H7 (cell line): Measurements from ENCODE around the gene ZDHHC8. TPM values are rescaled to one million over a fixed set of nuclear protein-coding genes. Genes with fewer than 3 reads are reported as not detected.
"Not testable (repeated sequence)": the region's sequence is repeated elsewhere in the genome, so short reads cannot be mapped to it uniquely, and the experiment has no call there.

Experiments used
- DNase-seq: peaks from one replicate; pipeline ENCODE4 v3.0.0; 2012
- H3K27me3 ChIP-seq: 2 replicates; pipeline ENCODE4 v1.6.0; 2011; ENCODE audit warnings: mild to moderate bottlenecking, low read length; ENCODE audit not compliant: control insufficient read depth, insufficient read depth
- H3K36me3 ChIP-seq: replicated peaks from 2 replicates; pipeline ENCODE4 v1.5.1; 2011; ENCODE audit warnings: low read length; ENCODE audit not compliant: control insufficient read depth, insufficient read depth
- H3K4me3 ChIP-seq: 2 replicates; pipeline ENCODE4 v1.5.1; 2011; ENCODE audit warnings: low read depth, mild to moderate bottlenecking, control low read depth, low read length, moderate library complexity; ENCODE audit not compliant: insufficient read depth
- total RNA-seq: library from RNA; depleted of rRNA; stranded (reverse); fragments of >200 nt; shearing (Covaris generic); gene quantifications from 2 replicates; pipeline ENCODE4 v1.2.3, GENCODE V29; 2014

ZDHHC8 gene
- total RNA-seq, 1 experiment from 2014 or later = 16.6 TPM

GRCh38 chr22:20158391-20159036 is 26.9 kb downstream of the ZDHHC8 start:
- DNase-seq = no peak
- Histone ChIP-seq H3K27me3 (no peaks in the 10 kb centered on the region), H3K4me3 (no peak overlapping the region), H3K36me3 (no peaks in the 10 kb centered on the region)

GRCh38 chr22:20159076-20159475 is 27.5 kb downstream of the ZDHHC8 start:
- Histone ChIP-seq H3K36me3 (no peaks in the 10 kb centered on the region), H3K27me3 (no peaks in the 10 kb centered on the region), H3K4me3 (no peak overlapping the region)
- DNase-seq = peak; percentile 92

- not testable (repeated sequence) for H3K27me3 ChIP-seq, H3K36me3 ChIP-seq
These were observed 27.9 kb downstream of the ZDHHC8 start for GRCh38 chr22:20159531-20159930.

GRCh38 chr22:20160041-20160440 is 28.4 kb downstream of the ZDHHC8 start:
- no peaks in the 10 kb centered on the region for H3K36me3 ChIP-seq
- H3K4me3 ChIP-seq = no peak overlapping the region
- no peak for DNase-seq
- H3K27me3 ChIP-seq = no peaks in the 10 kb centered on the region

More at GRCh38 chr22:20159531-20159930, 27.9 kb downstream of the ZDHHC8 start:
- H3K4me3 ChIP-seq, DNase-seq: not testable (repeated sequence)

GRCh38 chr22:20164863-20165262 is 33.3 kb downstream of the ZDHHC8 start:
- no peak for DNase-seq
- H3K4me3 ChIP-seq = no peak overlapping the region
- no peaks in the 10 kb centered on the region for H3K27me3 ChIP-seq
- no peaks in the 10 kb centered on the region for H3K36me3 ChIP-seq

- Histone ChIP-seq H3K27me3 (no peaks in the 10 kb centered on the region), H3K36me3 (no peaks in the 10 kb centered on the region), H3K4me3 (no peak overlapping the region)
- DNase-seq = no peak
These were observed 33.8 kb downstream of the ZDHHC8 start for GRCh38 chr22:20165421-20165820.

GRCh38 chr22:20165913-20166312 is 34.3 kb downstream of the ZDHHC8 start:
- Histone ChIP-seq H3K36me3 (no peaks in the 10 kb centered on the region), H3K27me3 (no peaks in the 10 kb centered on the region), H3K4me3 (no peak overlapping the region)
- DNase-seq = no peak

GRCh38 chr22:20166703-20167102 is 35.1 kb downstream of the ZDHHC8 start:
- Histone ChIP-seq H3K36me3 (no peaks in the 10 kb centered on the region), H3K27me3 (no peaks in the 10 kb centered on the region), H3K4me3 (no peak overlapping the region)
- DNase-seq = no peak

GRCh38 chr22:20167643-20168322 is 36.2 kb downstream of the ZDHHC8 start:
- Histone ChIP-seq H3K36me3 (no peaks in the 10 kb centered on the region), H3K27me3 (no peaks in the 10 kb centered on the region), H3K4me3 (no peak overlapping the region)
- no peak for DNase-seq

- no peaks in the 10 kb centered on the region for H3K27me3 ChIP-seq
- no peak overlapping the region for H3K4me3 ChIP-seq
- DNase-seq = no peak
- no peaks in the 10 kb centered on the region for H3K36me3 ChIP-seq
These were observed 37.7 kb downstream of the ZDHHC8 start for GRCh38 chr22:20169253-20169822.

- H3K27me3 ChIP-seq = no peaks in the 10 kb centered on the region
- no peaks in the 10 kb centered on the region for H3K36me3 ChIP-seq
- DNase-seq = no peak
- H3K4me3 ChIP-seq = no peak overlapping the region
These were observed 38.6 kb downstream of the ZDHHC8 start for GRCh38 chr22:20170170-20170569.

GRCh38 chr22:20171288-20172140 is 39.9 kb downstream of the ZDHHC8 start:
- H3K4me3 ChIP-seq = no peak overlapping the region
- H3K27me3 ChIP-seq = no peaks in the 10 kb centered on the region
- no peak for DNase-seq
- no peaks in the 10 kb centered on the region for H3K36me3 ChIP-seq

GRCh38 chr22:20172141-20172613 is 40.6 kb downstream of the ZDHHC8 start:
- H3K36me3 ChIP-seq = no peaks in the 10 kb centered on the region
- H3K4me3 ChIP-seq = no peak overlapping the region
- no peaks in the 10 kb centered on the region for H3K27me3 ChIP-seq
- DNase-seq = no peak

GRCh38 chr22:20173246-20173645 is 41.6 kb downstream of the ZDHHC8 start:
- DNase-seq = no peak
- Histone ChIP-seq H3K4me3 (no peak overlapping the region), H3K27me3 (no peaks in the 10 kb centered on the region), H3K36me3 (no peaks in the 10 kb centered on the region)
